Measurements from ENCODE around the gene SDC1.

- TF ChIP-seq, protein P1, sequence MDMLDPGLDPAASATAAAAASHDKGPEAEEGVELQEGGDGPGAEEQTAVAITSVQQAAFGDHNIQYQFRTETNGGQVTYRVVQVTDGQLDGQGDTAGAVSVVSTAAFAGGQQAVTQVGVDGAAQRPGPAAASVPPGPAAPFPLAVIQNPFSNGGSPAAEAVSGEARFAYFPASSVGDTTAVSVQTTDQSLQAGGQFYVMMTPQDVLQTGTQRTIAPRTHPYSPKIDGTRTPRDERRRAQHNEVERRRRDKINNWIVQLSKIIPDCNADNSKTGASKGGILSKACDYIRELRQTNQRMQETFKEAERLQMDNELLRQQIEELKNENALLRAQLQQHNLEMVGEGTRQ (IDR thresholded peaks at IDR 0.05; ENCODE audit: borderline replicate concordance, low read depth, low read length): no peak
- TF ChIP-seq, protein P2, sequence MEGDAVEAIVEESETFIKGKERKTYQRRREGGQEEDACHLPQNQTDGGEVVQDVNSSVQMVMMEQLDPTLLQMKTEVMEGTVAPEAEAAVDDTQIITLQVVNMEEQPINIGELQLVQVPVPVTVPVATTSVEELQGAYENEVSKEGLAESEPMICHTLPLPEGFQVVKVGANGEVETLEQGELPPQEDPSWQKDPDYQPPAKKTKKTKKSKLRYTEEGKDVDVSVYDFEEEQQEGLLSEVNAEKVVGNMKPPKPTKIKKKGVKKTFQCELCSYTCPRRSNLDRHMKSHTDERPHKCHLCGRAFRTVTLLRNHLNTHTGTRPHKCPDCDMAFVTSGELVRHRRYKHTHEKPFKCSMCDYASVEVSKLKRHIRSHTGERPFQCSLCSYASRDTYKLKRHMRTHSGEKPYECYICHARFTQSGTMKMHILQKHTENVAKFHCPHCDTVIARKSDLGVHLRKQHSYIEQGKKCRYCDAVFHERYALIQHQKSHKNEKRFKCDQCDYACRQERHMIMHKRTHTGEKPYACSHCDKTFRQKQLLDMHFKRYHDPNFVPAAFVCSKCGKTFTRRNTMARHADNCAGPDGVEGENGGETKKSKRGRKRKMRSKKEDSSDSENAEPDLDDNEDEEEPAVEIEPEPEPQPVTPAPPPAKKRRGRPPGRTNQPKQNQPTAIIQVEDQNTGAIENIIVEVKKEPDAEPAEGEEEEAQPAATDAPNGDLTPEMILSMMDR (IDR thresholded peaks at IDR 0.05): no peak
- no peak for TF ChIP-seq RCOR1 (IDR thresholded peaks at IDR 0.05; ENCODE audit: low read length)
- TF ChIP-seq RFX5 (IDR thresholded peaks at IDR 0.05; ENCODE audit: low read length): no peak
- no peak for TF ChIP-seq MAX (IDR thresholded peaks at IDR 0.05; ENCODE audit: low read depth)
These were observed 43.2 kb downstream of the SDC1 start for GRCh38 chr2:20181761-20182160.
